Measurements from ENCODE around the gene SPOCK2. TPM values are rescaled to one million over a fixed set of nuclear protein-coding genes. Genes with fewer than 3 reads are reported as not detected.

Gene SPOCK2
- total and polyA plus RNA-seq, 8 donors: 0.59 to 2.1 (median 1.6) TPM

DNA sequence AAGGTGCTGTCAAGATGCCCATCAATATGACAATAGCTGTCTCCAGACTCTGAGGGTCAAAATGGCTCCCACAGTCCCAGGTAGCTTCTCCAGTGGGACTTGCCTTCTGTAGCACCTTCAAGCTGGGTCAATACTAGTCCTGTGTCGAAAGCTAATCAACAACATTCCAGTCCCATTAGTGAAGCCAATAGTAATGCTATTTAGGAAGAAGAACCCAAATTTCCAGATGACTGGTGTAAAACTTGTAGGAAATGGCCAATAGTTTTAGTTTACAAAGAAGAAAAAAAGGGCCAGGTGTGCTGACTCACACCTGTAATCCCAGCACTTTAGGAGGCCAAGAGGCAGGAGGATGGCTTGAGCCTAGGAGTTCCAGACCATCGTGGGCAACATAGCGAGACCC lies 2.0 kb upstream of the SPOCK2 start:
- DNase-seq (no peak), FAIRE-seq (no peak), ATAC-seq (no peak)
- Histone ChIP-seq H3K9me3 (no peaks in the 10 kb centered on the region), H3K27me3 (peaks cover 0 to 17% (median 4%) of the 10 kb centered on the region in 4 donors), H3K36me3 (no peaks in the 10 kb centered on the region), H3K27ac (no peak overlapping the region), H3K4me3 (no peak overlapping the region), H3K4me1 (peaks cover 0 to 10% (median 9%) of the 10 kb centered on the region in 3 donors)
- TF ChIP-seq CTCF (IDR thresholded peaks at IDR 0.05): no peak
- intact Hi-C loops (cut with DNase I): no loop called here
- 94 to 96% methylated on average over 3 of the region's 3 CpGs for WGBS, 2 donors

- FAIRE-seq: no peak
- ATAC-seq: no peak
- intact Hi-C loops (cut with DNase I): no loop called here
- Histone ChIP-seq H3K4me3 (no peak overlapping the region), H3K27me3 (peaks cover 0 to 17% (median 4%) of the 10 kb centered on the region in 4 donors), H3K27ac (no peak overlapping the region), H3K9me3 (no peaks in the 10 kb centered on the region), H3K36me3 (no peaks in the 10 kb centered on the region), H3K4me1 (peaks cover 0 to 10% (median 9%) of the 10 kb centered on the region in 3 donors)
- WGBS, 2 donors: 76 to 77% methylated on average over 6 of the region's 6 CpGs
- TF ChIP-seq CTCF (IDR thresholded peaks at IDR 0.05): no peak
- no peak for DNase-seq
These were observed 1.3 kb upstream of the SPOCK2 start for GRCh38 chr10:72089618-72090017.

DNA sequence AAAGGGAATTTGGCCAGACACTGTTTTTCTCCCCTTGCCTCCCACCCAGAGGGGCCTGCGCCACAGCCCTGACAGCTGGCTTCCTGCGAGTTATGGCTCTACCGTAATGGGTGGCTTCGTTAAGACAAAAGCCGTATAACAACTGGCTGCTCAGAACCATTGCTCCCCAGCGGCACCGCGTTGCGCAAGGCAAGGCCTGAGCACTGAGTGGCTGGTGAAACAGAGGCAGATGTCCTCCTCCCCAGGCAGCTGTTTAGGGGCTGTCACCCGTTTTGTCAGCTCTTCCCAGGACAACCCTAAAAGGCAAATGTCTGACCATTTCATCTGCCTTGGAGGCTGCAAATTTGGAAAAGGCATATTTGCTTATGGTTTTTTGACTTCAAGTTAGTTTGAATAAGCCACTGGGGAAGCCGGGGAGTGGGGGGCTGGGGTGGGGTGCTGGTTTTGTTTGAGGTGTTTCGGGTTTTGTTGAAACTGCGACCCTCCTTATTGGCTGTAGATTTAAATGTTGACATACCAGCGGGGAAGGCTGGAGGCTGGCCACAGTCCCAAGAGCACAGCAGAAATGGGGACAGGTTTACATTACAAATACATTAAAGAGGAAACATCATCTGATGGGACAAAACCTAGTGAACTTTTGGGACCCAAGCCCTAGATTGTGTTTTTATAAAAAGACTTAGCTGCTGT lies 681 bp upstream of the SPOCK2 start:
- intact Hi-C loops (cut with DNase I): no loop called here
- H3K4me1 ChIP-seq: peaks cover 0 to 10% (median 9%) of the 10 kb centered on the region in 3 donors
- H3K27me3 ChIP-seq: peaks cover 0 to 17% (median 4%) of the 10 kb centered on the region in 4 donors
- no peaks in the 10 kb centered on the region for H3K9me3 ChIP-seq
- no peak overlapping the region for H3K27ac ChIP-seq
- ATAC-seq (peak in 2 of 4 donors; percentile 14 to 27), FAIRE-seq (no peak), DNase-seq (no peak)
- no peak for TF ChIP-seq CTCF (IDR thresholded peaks at IDR 0.05)
- WGBS, 2 donors: 63 to 71% methylated on average over 14 of the region's 14 CpGs
- H3K4me3 ChIP-seq: no peak overlapping the region
- no peaks in the 10 kb centered on the region for H3K36me3 ChIP-seq

- WGBS, 2 donors: 4% methylated on average over 35 to 50 of the region's 50 CpGs
- no peak overlapping the region for H3K27ac ChIP-seq
- DNase-seq (peak in 1 of 6 donors; percentile 77), ATAC-seq (peak; percentile 36 to 69 (median 57)), FAIRE-seq (no peak)
- H3K4me3 ChIP-seq: peak overlapping the region in 3 of 4 donors; percentile 14 to 39 (median 24)
- peaks cover 0 to 17% (median 4%) of the 10 kb centered on the region in 4 donors for H3K27me3 ChIP-seq
- no peaks in the 10 kb centered on the region for H3K36me3 ChIP-seq
- peaks cover 0 to 10% (median 9%) of the 10 kb centered on the region in 3 donors for H3K4me1 ChIP-seq
- TF ChIP-seq CTCF (IDR thresholded peaks at IDR 0.05): no peak
- intact Hi-C loops (cut with DNase I): no loop called here
- H3K9me3 ChIP-seq: no peaks in the 10 kb centered on the region
These were observed 871 bp downstream of the SPOCK2 start for GRCh38 chr10:72087392-72087968.
